ENCODE measurements around the gene SLC2A2.

The SLC2A2 gene

DNA sequence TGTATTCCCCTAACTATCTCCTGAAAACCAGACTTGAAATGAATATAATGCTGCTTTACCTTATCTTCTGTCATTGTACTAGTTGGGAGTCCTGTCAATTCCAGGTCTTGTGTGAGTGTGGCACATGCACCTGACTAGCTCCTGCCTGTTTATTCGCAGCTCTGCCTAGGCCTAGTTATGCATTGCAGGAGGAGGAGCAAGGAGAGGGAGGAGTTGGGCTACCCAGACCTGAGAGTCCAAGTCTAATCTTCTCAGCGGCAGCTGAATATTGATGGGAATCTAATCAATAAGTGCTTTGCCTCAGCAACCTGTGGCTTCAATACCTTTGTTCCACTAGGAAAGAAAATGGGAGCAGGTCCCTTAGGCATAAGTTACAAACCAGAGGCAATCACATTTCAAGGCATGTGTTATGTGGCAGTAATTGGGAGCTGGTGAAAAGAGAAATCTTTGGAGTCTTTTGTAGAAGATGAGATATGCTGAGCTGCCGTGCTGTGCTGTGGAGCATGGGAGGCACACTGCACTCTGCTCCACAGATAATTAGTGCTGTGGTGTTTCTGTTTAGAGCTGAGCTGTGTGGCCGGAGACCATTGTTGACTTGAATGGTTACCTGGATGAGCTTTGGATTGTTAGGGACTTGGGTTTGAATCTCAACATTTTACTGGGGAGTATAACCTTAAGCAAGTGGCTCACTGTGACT lies at the start of gene SLC2A2:
SLC2A2 (minus strand) TSS at position 124 of the 697 bp plus-strand sequence; CDS start at position 74, 50 bp downstream.
- peaks cover 14 to 20% of the 10 kb centered on the region in 2 donors for H3K4me1 ChIP-seq (ENCODE audit: control insufficient read depth in 1 of 2, insufficient read depth in 2 of 2, low read length in 2 of 2)
- no peaks in the 10 kb centered on the region for H3K36me3 ChIP-seq (ENCODE audit: control insufficient read depth in 1 of 2, insufficient read depth in 2 of 2, low read length in 2 of 2)
- H3K9ac ChIP-seq (ENCODE audit: low read depth in 1 of 2, low read length in 2 of 2) = peak within 1 kb of the TSS in 1 of 2 donors; percentile 45
- H3K27ac ChIP-seq (ENCODE audit: low read depth, low read length) = peak within 1 kb of the TSS; percentile 42
- H3K4me3 ChIP-seq (ENCODE audit: low read depth in 1 of 2, low read length in 2 of 2) = peak within 1 kb of the TSS; percentile 36 to 59
- peaks cover 0 to 4% of the 10 kb centered on the region in 2 donors for H3K27me3 ChIP-seq (ENCODE audit: control insufficient read depth in 1 of 2, insufficient read depth in 2 of 2, low read length in 2 of 2)
- no peaks in the 10 kb centered on the region for H3K9me3 ChIP-seq (ENCODE audit: control insufficient read depth in 1 of 2, low read length in 2 of 2)

DNA sequence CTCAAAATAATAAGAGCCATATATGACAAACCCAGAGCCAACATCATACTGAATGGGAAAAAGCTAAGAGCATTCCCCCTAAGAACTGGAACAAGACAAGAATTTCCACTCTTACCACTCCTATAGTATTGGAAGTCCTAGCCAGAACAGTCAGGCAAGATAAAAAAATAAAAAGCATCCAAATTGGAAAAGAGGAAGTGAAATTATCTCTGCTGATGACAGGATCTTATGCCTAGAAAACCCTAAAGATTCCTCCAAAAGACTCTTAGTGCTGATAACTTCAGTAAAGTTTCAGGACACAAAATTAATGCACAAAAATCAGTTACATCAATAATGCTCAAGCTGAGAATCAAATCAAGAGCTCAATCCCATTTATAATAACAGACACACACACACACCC lies 45.9 kb upstream of the SLC2A2 start:
- no peak overlapping the region for H3K4me3 ChIP-seq (ENCODE audit: low read depth in 1 of 2, low read length in 2 of 2)

DNA sequence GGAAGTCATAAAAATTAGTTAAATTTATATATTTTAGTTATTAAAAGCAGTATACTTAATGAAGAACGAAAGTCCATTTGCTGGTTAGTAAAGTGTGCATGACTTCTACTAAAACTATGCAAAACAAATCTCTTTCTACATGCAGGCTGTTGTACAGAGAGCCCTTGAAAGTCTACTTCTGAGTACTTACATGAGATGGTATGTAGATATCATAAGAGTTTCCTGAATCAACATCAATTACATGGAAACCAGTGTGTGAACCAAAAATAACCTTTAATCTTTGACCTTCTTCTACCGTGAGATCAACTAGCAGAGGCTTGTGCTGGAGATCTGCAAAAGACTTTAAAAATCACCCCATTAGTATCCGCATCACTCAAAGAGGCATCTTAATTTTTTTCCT lies 42.1 kb upstream of the SLC2A2 start:
- Histone ChIP-seq H3K4me1 (ENCODE audit: control insufficient read depth in 1 of 2, insufficient read depth in 2 of 2, low read length in 2 of 2) (no peaks in the 10 kb centered on the region), H3K4me3 (ENCODE audit: low read depth in 1 of 2, low read length in 2 of 2) (no peak overlapping the region), H3K27me3 (ENCODE audit: control insufficient read depth in 1 of 2, insufficient read depth in 2 of 2, low read length in 2 of 2) (no peaks in the 10 kb centered on the region), H3K9ac (ENCODE audit: low read depth in 1 of 2, low read length in 2 of 2) (no peak overlapping the region), H3K9me3 (ENCODE audit: control insufficient read depth in 1 of 2, low read length in 2 of 2) (no peaks in the 10 kb centered on the region), H3K27ac (ENCODE audit: low read depth, low read length) (no peak overlapping the region), H3K36me3 (ENCODE audit: control insufficient read depth in 1 of 2, insufficient read depth in 2 of 2, low read length in 2 of 2) (peaks cover 21 to 28% of the 10 kb centered on the region in 2 donors)

More for the DNA sequence above, 45.9 kb upstream of the SLC2A2 start:
- Histone ChIP-seq H3K27me3 (ENCODE audit: control insufficient read depth in 1 of 2, insufficient read depth in 2 of 2, low read length in 2 of 2) (no peaks in the 10 kb centered on the region), H3K9ac (ENCODE audit: low read depth in 1 of 2, low read length in 2 of 2) (no peak overlapping the region), H3K9me3 (ENCODE audit: control insufficient read depth in 1 of 2, low read length in 2 of 2) (no peaks in the 10 kb centered on the region), H3K36me3 (ENCODE audit: control insufficient read depth in 1 of 2, insufficient read depth in 2 of 2, low read length in 2 of 2) (peaks cover 10 to 24% of the 10 kb centered on the region in 2 donors), H3K27ac (ENCODE audit: low read depth, low read length) (no peak overlapping the region), H3K4me1 (ENCODE audit: control insufficient read depth in 1 of 2, insufficient read depth in 2 of 2, low read length in 2 of 2) (no peaks in the 10 kb centered on the region)

DNA sequence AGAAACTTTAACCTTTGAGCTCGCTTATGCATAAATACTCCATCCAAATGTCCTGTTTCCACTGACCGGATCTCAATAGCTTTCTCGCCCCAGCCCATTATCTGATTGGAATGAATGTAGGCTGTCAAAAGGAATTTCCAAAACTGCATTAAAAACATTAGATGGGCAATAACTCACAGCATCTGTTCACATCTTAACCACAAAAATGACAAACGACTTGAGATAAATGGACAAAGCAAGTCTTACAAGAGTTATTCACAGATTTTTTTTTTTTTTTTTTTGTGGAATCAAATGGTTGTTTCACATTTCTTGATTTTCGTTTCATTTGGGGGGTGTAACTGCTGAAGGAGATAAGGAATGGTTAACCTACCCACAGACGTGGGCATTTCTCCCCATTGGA lies 39.7 kb upstream of the SLC2A2 start:
- Histone ChIP-seq H3K36me3 (ENCODE audit: control insufficient read depth in 1 of 2, insufficient read depth in 2 of 2, low read length in 2 of 2) (peaks cover 21 to 28% of the 10 kb centered on the region in 2 donors), H3K27me3 (ENCODE audit: control insufficient read depth in 1 of 2, insufficient read depth in 2 of 2, low read length in 2 of 2) (no peaks in the 10 kb centered on the region), H3K4me1 (ENCODE audit: control insufficient read depth in 1 of 2, insufficient read depth in 2 of 2, low read length in 2 of 2) (no peaks in the 10 kb centered on the region), H3K9me3 (ENCODE audit: control insufficient read depth in 1 of 2, low read length in 2 of 2) (no peaks in the 10 kb centered on the region), H3K4me3 (ENCODE audit: low read depth in 1 of 2, low read length in 2 of 2) (no peak overlapping the region), H3K27ac (ENCODE audit: low read depth, low read length) (no peak overlapping the region), H3K9ac (ENCODE audit: low read depth in 1 of 2, low read length in 2 of 2) (no peak overlapping the region)

DNA sequence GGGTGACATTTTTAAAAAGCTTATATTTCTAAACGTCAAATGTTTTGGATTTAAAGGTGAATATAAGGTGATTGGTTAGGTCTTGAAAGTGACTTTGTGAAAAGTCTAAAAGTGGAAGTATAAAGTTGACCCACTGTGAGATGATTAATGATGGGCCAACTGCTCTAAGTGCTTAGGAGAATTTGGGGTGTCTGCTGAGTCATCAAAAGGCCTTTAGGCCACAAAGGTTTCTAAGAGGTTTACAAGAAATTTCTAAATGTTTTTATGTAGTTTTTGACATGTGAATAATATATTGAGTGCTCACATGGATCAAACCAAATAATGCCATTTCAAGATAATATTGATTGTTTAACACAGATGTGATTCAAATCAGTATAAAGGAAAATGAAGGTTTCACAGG lies 39.2 kb upstream of the SLC2A2 start:
- no peaks in the 10 kb centered on the region for H3K27me3 ChIP-seq (ENCODE audit: control insufficient read depth in 1 of 2, insufficient read depth in 2 of 2, low read length in 2 of 2)
- no peaks in the 10 kb centered on the region for H3K9me3 ChIP-seq (ENCODE audit: control insufficient read depth in 1 of 2, low read length in 2 of 2)
- no peaks in the 10 kb centered on the region for H3K4me1 ChIP-seq (ENCODE audit: control insufficient read depth in 1 of 2, insufficient read depth in 2 of 2, low read length in 2 of 2)
- H3K9ac ChIP-seq (ENCODE audit: low read depth in 1 of 2, low read length in 2 of 2) = no peak overlapping the region
- H3K27ac ChIP-seq (ENCODE audit: low read depth, low read length) = no peak overlapping the region
- peaks cover 21 to 28% of the 10 kb centered on the region in 2 donors for H3K36me3 ChIP-seq (ENCODE audit: control insufficient read depth in 1 of 2, insufficient read depth in 2 of 2, low read length in 2 of 2)
- no peak overlapping the region for H3K4me3 ChIP-seq (ENCODE audit: low read depth in 1 of 2, low read length in 2 of 2)

DNA sequence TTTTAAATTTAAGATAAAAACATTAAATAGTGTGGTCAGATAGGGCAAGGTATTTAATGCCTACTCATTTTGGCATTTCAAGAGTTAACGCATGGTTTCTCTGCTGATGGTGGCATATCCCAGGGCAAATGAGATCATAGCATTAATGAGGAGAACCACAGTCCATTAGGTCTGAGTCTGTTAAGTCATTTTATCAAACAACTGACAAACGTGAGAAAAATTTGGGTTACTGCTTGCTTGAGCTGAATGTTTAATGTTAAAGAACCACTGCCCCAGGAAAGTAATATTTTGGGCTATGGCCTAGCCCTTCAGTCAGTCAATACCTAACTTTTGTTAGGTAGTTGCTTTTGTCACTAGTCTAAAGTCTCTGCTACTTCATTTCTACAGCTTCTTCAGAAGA lies 37.9 kb upstream of the SLC2A2 start:
- Histone ChIP-seq H3K27me3 (ENCODE audit: control insufficient read depth in 1 of 2, insufficient read depth in 2 of 2, low read length in 2 of 2) (no peaks in the 10 kb centered on the region), H3K36me3 (ENCODE audit: control insufficient read depth in 1 of 2, insufficient read depth in 2 of 2, low read length in 2 of 2) (peaks cover 15 to 19% of the 10 kb centered on the region in 2 donors), H3K4me3 (ENCODE audit: low read depth in 1 of 2, low read length in 2 of 2) (no peak overlapping the region), H3K27ac (ENCODE audit: low read depth, low read length) (no peak overlapping the region), H3K9me3 (ENCODE audit: control insufficient read depth in 1 of 2, low read length in 2 of 2) (no peaks in the 10 kb centered on the region), H3K4me1 (ENCODE audit: control insufficient read depth in 1 of 2, insufficient read depth in 2 of 2, low read length in 2 of 2) (peaks cover 0 to 3% of the 10 kb centered on the region in 2 donors), H3K9ac (ENCODE audit: low read depth in 1 of 2, low read length in 2 of 2) (no peak overlapping the region)

DNA sequence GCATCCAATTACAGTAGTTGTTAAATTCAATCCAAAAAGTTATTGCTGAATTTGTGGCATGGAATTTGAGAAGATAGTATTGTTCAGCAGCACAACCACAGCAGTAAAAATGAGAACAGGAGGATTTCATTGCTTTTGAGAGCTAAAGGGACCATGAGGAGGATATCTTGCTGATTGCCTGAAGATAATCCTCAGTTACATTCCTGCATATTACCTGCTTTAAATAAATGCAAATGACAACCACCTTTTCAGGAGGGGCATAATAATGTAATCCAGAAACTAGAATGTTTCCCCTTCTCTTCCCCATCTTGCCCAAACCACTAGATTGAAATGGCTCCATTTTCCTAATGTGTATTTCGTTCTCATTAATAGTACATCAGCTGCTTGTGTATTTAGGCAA lies 35.2 kb upstream of the SLC2A2 start:
- H3K27ac ChIP-seq (ENCODE audit: low read depth, low read length) = no peak overlapping the region
- no peak overlapping the region for H3K4me3 ChIP-seq (ENCODE audit: low read depth in 1 of 2, low read length in 2 of 2)
- no peaks in the 10 kb centered on the region for H3K9me3 ChIP-seq (ENCODE audit: control insufficient read depth in 1 of 2, low read length in 2 of 2)
- peaks cover 0 to 11% of the 10 kb centered on the region in 2 donors for H3K4me1 ChIP-seq (ENCODE audit: control insufficient read depth in 1 of 2, insufficient read depth in 2 of 2, low read length in 2 of 2)
- H3K27me3 ChIP-seq (ENCODE audit: control insufficient read depth in 1 of 2, insufficient read depth in 2 of 2, low read length in 2 of 2) = no peaks in the 10 kb centered on the region
- H3K9ac ChIP-seq (ENCODE audit: low read depth in 1 of 2, low read length in 2 of 2) = no peak overlapping the region
- peaks cover 9 to 11% of the 10 kb centered on the region in 2 donors for H3K36me3 ChIP-seq (ENCODE audit: control insufficient read depth in 1 of 2, insufficient read depth in 2 of 2, low read length in 2 of 2)

DNA sequence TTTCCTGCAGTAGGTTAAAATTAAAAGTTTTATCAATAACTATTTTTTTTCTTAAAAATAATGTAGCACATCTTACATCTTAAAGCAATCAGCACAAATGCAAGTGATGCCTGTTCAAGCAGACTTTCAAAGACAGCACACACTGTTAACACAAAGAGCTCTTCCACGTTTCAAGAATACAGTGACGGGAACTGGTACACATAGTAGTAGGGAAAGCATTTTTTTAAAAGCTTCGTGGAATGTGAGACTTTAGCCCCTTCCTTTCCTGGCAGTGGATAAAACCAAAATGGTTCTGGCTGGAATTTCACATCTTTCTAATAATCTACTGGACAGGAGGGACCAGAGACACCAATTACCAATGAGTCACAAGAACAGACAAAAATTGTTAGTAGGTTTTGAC lies 33.5 kb upstream of the SLC2A2 start:
- Histone ChIP-seq H3K9me3 (ENCODE audit: control insufficient read depth in 1 of 2, low read length in 2 of 2) (no peaks in the 10 kb centered on the region), H3K4me3 (ENCODE audit: low read depth in 1 of 2, low read length in 2 of 2) (no peak overlapping the region), H3K36me3 (ENCODE audit: control insufficient read depth in 1 of 2, insufficient read depth in 2 of 2, low read length in 2 of 2) (peaks cover 0 to 2% of the 10 kb centered on the region in 2 donors), H3K27ac (ENCODE audit: low read depth, low read length) (no peak overlapping the region), H3K9ac (ENCODE audit: low read depth in 1 of 2, low read length in 2 of 2) (no peak overlapping the region), H3K4me1 (ENCODE audit: control insufficient read depth in 1 of 2, insufficient read depth in 2 of 2, low read length in 2 of 2) (peaks cover 0 to 14% of the 10 kb centered on the region in 2 donors), H3K27me3 (ENCODE audit: control insufficient read depth in 1 of 2, insufficient read depth in 2 of 2, low read length in 2 of 2) (no peaks in the 10 kb centered on the region)

DNA sequence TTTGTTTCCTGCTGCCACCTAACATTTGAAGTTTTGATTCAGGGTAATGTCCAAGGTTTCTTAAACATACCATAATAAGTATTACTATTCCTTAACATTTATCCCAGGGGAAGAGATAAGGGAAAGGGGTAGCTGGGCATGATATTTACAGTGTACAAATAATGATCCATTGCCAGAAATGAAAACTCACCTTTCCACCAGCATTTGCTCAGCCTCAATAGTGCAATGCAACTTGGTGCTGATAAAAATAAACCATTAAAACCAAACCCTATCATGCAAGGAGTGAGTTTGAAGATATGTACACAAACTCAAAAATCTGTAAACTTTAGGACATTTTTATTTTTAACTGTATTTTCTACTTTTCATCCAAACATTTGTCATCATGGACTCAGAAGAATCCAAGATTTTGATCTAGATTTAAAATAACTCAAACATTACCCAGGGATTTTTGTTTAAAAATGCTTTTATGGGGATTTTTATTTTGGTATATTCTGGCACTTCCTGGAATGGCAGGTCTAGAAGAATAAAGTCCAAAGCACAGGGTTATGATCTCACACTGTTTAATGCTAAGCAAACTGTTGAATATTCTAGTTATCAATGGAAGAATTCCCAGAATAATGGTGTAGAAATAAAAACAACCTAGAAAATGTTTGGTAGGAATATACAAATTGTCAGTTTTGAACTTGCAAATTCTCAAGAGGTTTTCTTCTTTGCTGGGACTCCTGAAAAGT lies 32.5 kb upstream of the SLC2A2 start:
- H3K36me3 ChIP-seq (ENCODE audit: control insufficient read depth in 1 of 2, insufficient read depth in 2 of 2, low read length in 2 of 2) = no peaks in the 10 kb centered on the region
- peaks cover 0 to 14% of the 10 kb centered on the region in 2 donors for H3K4me1 ChIP-seq (ENCODE audit: control insufficient read depth in 1 of 2, insufficient read depth in 2 of 2, low read length in 2 of 2)
- no peak overlapping the region for H3K9ac ChIP-seq (ENCODE audit: low read depth in 1 of 2, low read length in 2 of 2)
- no peak overlapping the region for H3K4me3 ChIP-seq (ENCODE audit: low read depth in 1 of 2, low read length in 2 of 2)
- no peaks in the 10 kb centered on the region for H3K9me3 ChIP-seq (ENCODE audit: control insufficient read depth in 1 of 2, low read length in 2 of 2)
- H3K27ac ChIP-seq (ENCODE audit: low read depth, low read length) = no peak overlapping the region
- H3K27me3 ChIP-seq (ENCODE audit: control insufficient read depth in 1 of 2, insufficient read depth in 2 of 2, low read length in 2 of 2) = no peaks in the 10 kb centered on the region

DNA sequence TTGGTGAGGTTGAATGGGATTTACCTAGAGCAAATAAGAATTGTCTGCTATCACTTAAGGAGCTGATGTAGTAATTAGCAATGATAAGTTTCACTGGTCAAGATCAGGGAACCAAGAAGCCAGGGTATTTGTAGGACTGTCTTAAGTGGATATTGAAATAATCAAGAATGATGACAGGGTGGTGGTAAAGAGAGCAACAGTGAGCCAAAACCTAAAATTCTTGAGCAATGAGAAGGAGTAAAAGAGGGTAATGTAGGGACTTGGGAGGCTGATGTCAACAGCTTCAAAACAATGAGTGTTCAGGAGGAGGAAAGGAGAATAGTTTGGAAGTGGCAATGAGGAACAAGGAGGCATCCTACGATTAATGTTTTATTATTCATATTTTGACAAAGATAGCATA lies 31.5 kb upstream of the SLC2A2 start:
- no peak overlapping the region for H3K9ac ChIP-seq (ENCODE audit: low read depth in 1 of 2, low read length in 2 of 2)
- H3K27me3 ChIP-seq (ENCODE audit: control insufficient read depth in 1 of 2, insufficient read depth in 2 of 2, low read length in 2 of 2) = no peaks in the 10 kb centered on the region
- H3K36me3 ChIP-seq (ENCODE audit: control insufficient read depth in 1 of 2, insufficient read depth in 2 of 2, low read length in 2 of 2) = no peaks in the 10 kb centered on the region
- no peaks in the 10 kb centered on the region for H3K9me3 ChIP-seq (ENCODE audit: control insufficient read depth in 1 of 2, low read length in 2 of 2)
- H3K27ac ChIP-seq (ENCODE audit: low read depth, low read length) = no peak overlapping the region
- H3K4me3 ChIP-seq (ENCODE audit: low read depth in 1 of 2, low read length in 2 of 2) = no peak overlapping the region
- H3K4me1 ChIP-seq (ENCODE audit: control insufficient read depth in 1 of 2, insufficient read depth in 2 of 2, low read length in 2 of 2) = peaks cover 0 to 14% of the 10 kb centered on the region in 2 donors
